Eye (tissue), 1 donor: Measurements from ENCODE around the gene GSTK1.
A peak's percentile ranks its signal among the peaks of the same experiment; 100 is the strongest.

Experiments
- DNase-seq: peaks from one replicate; pipeline ENCODE4 v3.0.0-alpha.2; 2015

GSTK1 gene

GRCh38 chr7:143300959-143301935, 38.0 kb downstream of the GSTK1 start:
- no peak for DNase-seq

DNA sequence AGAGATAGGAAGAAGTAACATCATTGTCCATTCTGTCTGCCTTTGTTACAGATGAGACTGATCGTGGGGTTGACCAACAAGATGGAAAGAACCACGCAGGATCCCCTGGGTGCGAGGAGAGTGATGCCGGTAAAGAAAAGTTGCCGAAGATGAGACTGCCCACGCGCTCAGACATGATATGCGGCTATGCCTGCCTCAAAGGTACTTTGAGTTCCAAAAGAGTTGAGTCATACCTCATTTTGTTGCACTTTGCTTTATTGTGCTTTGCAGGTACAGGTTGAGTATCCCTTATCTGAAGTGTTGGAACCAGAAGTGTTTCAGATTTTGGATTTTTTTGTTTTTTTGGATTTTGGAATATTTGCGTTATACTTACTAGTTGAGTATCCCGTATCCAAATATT, 40.5 kb downstream of the GSTK1 start:
- DNase-seq = no peak

DNA sequence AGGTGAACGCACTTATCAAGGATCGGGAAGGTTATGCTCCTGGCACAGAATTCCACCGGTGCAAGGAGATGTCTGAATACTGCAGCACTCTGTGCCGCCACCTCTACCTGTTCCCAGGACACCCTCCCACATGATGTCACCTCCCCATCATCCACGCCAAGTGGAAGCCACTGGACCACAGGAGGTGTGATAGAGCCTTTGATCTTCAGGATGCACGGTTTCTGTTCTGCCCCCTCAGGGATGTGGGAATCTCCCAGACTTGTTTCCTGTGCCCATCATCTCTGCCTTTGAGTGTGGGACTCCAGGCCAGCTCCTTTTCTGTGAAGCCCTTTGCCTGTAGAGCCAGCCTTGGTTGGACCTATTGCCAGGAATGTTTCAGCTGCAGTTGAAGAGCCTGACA, 41.7 kb downstream of the GSTK1 start:
- DNase-seq = no peak

GRCh38 chr7:143305423-143306070, 42.3 kb downstream of the GSTK1 start:
- peak; percentile 56 for DNase-seq

- no peak for DNase-seq
These were observed 45.4 kb downstream of the GSTK1 start for GRCh38 chr7:143308632-143309031.

- no peak for DNase-seq
These were observed 50.9 kb downstream of the GSTK1 start for GRCh38 chr7:143314127-143314526.

- DNase-seq = no peak
These were observed 52.5 kb downstream of the GSTK1 start, which contains the start of gene CLCN1 for GRCh38 chr7:143315776-143316175. Gene CLCN1 (plus strand): TSS chr7:143316111. CDS start chr7:143316213, 102 bp downstream.

- no peak for DNase-seq
These were observed 53.3 kb downstream of the GSTK1 start for GRCh38 chr7:143316492-143316891.

- DNase-seq = no peak
These were observed 55.4 kb downstream of the GSTK1 start for GRCh38 chr7:143318661-143319060.
